HTR-8/SVneo (cell line): ENCODE measurements around the gene NR2E1.

ENCODE experiments used
- DNase-seq: peaks from one replicate; pipeline ENCODE4 v3.0.0; 2011; ENCODE audit warnings: low spot score, mixed read lengths; ENCODE audit not compliant: insufficient read length
- FAIRE-seq: peaks from 2 replicates; lab custom pipeline; 2011; peaks lifted over from hg19 to GRCh38; lab: Jason Lieb, UNC

The NR2E1 gene

DNA sequence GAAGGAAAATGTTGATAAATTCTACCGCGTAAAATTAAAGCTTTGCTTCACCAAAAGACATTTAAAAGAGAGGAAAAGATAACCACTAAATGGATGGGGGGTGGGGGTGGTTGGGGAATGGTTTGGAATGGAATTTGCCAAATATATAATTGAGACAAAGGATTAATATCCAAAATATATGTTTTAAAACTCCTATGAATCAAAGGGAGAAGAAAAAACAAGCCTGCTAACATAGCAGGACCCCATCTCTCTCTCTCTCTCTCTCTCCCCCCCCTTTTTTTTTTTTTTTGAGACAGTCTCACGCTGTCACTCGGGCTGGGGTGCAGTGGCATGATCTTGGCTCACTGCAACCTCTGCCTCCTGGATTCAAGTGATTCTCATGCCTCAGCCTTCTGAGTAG lies 13.4 kb upstream of the NR2E1 start:
- FAIRE-seq (no peak), DNase-seq (no peak)

DNA sequence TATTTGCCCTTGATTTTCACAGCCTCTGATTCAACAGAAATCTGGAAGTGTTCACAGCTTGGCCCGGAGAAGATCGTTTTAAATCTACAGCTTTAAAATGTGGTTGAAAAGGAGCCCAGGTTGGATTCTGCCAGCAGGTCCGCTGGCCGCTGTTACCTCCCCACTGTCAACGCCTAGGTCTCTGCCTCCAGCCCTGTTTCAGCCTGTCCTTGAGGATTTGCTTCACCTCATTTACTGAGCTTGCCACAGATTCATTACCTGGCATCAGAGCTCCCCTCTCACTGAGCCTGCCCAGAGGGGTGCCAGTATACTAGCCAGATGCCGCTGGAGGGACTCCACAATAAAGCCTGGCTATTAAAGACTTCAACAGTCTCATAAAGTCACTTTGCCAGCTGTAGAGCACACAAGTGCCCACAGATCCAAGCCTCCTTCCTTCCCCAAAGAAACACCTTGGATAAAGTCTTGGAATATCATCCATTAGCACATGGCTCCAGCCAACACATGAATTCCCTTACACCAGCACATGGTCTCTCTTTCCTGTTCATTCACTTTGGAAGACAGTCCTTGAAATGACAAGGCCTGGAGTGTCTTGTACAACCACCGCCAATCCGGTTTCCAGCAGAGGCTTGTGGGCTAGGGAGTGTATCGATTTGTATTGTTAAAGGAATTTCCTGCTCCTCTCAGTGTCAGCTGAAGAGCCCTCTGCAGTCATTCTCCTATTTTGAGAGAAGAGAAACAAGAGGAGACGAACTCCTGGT lies 9.5 kb upstream of the NR2E1 start:
- no peak for DNase-seq
- no peak for FAIRE-seq

- FAIRE-seq: no peak
- no peak for DNase-seq
Observed at GRCh38 chr6:108156938-108157233, 8.9 kb upstream of the NR2E1 start.

GRCh38 chr6:108157234-108157980 lies 8.4 kb upstream of the NR2E1 start:
- no peak for FAIRE-seq

DNA sequence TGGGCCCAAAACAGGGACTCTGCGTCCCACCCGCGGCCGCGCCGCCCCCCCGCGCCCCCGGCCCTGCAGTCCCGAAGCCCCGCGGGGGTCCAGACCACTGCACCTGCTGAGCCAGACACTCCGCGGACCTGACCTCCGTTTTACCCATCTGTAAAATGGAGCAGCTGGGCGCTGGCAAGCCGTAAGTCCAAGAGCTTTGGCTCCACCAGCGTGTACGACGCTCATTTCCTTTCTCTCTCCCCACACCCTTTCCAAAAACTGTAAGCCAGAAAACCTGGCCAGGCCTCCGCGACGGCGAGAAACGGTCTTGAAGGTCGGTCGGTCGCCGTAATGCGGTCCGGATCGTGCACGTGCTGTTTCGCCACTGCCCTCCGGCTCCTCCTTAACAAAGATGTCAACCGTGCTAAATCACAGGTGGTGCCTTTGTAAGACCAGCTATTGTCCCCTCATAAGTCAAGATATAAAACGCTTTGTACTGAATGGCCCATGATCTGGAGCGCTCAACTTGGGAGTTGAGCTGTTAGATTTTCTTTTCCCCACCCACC lies 7.8 kb upstream of the NR2E1 start:
- FAIRE-seq (no peak), DNase-seq (no peak)

More at GRCh38 chr6:108157234-108157980, 8.4 kb upstream of the NR2E1 start:
- no peak for DNase-seq

- FAIRE-seq (no peak), DNase-seq (no peak)
Observed at GRCh38 chr6:108159981-108160380, 5.8 kb upstream of the NR2E1 start.

DNA sequence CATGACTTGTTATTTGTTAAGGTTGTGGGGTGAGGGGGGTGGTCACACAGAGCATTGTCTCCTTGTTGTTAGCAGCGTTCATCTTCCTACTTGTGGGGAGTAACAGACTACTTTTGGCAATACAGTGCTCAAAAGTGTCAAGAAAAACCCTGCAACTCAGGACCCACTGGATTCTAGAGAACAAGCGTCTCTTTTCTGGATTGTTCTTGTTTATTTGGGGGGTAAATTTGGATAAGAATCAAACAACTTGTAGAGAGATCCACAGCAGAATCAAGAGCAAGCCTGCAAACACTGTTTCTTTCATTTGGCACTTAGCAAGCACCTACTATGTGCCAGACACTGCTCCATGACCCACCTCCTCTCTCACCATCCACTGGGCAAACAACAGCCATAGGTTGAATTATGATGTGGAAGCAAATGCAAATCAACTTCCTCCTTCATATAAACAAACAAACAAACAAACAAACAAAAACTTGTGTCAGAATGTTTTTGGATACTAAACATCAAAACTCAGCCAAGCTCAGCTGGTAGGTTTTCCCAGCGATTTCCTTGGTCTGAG lies 4.0 kb upstream of the NR2E1 start:
- no peak for FAIRE-seq

DNA sequence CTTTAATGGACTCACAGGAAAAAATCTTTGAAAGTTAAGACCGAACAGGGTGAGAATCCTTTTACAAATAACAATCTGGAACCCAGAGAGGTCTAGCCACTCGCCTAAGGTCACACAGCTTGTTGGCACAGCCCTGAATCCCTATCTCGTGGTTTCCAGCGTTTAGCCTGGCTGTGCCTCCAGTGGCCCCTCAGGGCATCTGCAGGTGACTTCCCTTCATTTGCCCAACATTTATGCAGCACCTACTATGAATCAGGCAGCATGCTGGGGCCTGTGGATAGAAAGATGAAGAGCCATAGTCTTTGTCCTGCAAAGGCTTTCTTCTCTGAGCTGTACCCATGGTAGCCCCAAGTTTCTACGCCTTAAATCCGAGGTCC lies 2.6 kb upstream of the NR2E1 start:
- no peak for FAIRE-seq
- no peak for DNase-seq

More for the DNA sequence above, 4.0 kb upstream of the NR2E1 start:
- no peak for DNase-seq

DNA sequence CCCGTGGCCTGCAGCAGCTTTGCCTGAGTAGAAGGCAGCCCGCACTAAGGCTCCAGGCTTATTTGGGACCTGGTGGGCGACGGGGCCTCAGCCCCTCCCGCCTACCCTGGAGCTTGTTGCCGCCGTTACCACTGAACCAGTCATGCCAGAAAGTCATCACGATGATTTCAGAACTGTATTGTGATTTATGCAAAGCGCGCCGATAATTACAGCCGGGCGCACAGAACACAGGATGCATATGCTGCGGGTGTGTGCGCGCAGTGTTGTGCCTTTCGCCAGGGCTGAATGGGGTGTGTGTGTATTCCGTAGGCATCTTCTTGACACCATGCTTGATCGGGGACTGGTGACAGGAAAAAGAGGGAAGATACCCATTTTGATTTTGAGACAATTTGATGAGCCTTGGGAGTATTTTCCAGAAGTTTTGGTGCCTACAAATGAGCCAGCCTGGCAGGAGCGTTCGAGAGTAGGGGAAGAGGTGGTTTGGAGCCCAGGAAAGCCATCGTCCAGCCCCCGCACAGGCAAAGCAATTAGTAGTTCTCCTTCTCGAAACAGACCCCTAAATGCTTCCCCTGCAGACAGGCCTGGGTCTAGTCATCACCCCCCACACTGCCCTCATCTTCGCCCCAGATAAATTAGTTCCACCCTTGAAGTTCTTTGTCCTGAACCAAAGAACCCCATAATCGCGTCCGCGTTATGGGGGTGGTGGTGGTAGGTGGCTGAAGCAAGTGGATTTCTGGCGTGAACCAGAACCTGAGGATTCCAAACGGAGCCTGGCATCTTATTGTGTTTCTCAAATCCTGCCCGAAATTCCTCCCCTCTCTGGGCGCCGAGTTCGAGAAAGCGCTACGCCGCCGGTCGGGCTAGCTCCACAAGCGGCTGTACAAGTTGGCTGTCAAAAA lies 1.9 kb upstream of the NR2E1 start:
- DNase-seq (no peak), FAIRE-seq (no peak)

DNA sequence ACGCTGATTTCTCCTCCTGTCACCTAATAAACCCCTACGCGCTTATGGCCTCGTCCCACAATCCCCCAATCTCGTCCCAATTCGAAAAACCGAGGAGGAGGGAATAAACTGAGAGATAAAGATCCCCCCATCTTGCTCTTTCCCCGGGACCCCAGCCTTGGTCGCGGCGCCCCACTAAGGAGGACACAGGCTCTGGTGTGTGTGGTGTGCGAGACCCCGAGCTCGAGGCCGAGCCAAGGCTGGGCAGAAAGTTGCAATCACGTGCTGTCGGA lies 1.3 kb upstream of the NR2E1 start:
- no peak for DNase-seq
- FAIRE-seq: no peak

- no peak for DNase-seq
- FAIRE-seq: no peak
Observed at GRCh38 chr6:108164815-108165706, 761 bp upstream of the NR2E1 start.

- DNase-seq (no peak), FAIRE-seq (no peak)
Observed at GRCh38 chr6:108166664-108167448, 1.0 kb downstream of the NR2E1 start.

DNA sequence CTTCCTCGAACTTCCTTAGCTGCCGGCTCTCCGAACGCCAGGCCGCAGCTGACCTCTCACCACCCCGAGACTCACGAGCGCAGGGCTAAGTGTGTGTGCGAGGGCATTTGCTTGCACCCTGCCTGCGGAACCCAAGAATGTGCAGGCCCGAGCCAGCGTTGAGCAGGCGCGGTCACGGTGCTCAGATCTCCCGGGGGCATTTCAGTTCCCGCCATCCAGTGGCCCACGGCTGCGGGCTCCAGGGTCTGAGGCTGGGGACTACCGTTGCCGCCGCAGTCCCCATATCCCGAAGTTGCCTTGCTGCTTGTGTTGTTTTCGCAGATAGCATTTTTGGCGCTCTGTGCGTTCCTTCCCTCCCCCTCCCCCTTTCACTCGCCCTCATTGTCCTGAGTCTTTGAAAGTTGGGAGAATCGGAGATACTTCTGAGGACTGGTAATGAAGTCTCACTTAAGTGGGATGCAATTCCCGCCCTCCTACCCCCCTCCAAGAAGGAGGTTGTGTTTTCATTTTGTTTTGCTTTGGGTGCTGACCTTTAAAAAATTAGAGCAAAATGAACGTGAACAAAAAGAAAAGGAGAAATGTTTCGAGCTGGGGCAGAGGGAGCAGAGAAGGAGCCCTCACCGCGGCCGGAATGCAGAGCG lies 1.7 kb downstream of the NR2E1 start:
- no peak for FAIRE-seq
- DNase-seq: no peak

- no peak for DNase-seq
- FAIRE-seq: no peak
Observed at GRCh38 chr6:108168090-108168463, 2.3 kb downstream of the NR2E1 start.

DNA sequence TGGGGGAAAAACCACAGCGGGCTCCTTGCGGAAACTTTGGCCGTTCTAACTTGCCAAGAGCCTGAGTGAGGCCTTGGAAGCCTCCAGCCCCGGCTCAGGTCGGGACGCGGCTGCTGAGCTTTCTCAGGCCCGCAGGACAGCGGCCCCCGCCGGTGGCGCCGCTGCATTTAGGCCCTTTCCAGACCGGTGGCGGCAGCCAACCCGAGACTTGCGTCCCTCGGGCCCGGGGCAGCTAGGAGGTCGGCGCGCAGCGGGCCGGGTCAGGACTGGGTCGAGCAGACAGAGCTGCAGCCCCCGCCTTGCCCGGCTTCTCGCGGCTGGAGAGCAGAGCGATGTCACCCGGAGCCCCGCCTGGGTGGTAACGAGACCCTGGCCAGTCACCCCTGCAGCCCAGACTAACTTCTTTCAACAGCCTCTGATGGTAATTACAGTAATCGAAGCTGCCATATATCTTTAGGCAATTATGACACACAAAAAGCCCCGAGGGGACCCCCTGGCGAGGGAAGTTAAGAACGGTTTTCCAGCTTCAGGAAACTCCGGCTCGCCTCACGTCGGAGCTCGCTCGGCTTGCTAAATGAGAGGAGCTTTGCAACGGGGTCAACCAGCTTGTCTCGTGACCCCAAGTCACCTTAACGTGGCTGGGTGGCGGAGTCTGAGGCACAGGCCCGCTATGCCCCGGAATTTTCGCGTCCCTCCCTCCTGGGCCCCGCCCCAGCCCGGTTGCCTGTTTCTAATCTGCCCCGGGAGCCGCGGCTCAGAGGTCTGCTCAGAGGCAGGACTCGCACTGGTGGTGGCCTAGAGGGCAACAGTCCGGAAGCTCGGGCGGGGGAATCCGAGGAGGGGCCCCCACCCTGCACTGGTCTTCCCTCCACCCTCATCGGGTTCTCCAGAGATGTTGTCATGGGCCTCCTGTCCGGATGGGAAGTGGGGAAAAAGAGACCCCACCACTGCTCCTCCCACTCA lies 3.0 kb downstream of the NR2E1 start:
- no peak for FAIRE-seq

DNA sequence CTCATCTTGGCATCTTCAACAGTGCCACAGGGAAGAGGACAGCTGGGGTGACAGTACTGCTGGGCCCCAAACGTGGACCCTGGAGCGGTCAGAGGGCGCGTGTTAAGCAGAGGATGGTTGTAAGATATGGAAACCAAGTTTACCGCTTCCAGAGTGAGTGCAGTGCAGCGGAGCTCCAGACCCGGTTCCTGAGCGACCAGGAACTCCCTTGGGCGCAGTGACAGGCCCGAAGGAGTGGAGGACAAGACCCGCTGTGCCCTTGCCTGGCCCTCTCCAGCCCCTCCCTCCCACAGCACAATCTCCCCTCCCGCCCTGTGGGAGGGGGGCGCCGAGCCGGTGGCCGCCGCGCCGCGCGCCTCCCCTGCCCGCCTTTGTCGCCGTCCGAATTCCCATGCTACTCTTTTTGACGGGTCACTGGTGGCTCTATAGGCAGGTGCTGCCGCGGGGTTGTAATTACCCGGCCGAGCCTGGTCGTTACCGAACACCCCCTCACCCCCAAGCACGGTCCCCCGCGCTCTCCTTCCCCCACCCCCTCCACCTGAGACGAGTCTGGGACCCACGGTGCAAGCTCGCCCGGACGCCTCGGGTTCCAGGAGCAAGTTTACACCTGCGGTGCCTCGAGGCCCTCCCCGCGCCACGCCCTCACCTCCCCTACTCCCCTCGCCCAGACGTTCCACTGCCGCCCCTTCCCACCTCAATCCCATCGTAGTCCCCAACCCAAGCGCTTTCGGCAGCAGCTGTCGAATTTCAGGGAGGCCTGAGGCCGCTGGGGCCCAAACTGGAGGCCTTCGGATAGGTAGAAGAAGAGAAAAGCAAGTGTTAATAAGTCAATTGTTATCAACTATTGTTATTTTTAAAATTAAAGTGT lies 3.9 kb downstream of the NR2E1 start:
- DNase-seq: no peak

More for the DNA sequence above, 3.0 kb downstream of the NR2E1 start:
- DNase-seq: no peak

More for the DNA sequence above, 3.9 kb downstream of the NR2E1 start:
- FAIRE-seq: no peak
